SHP77 treated with DMSO at 0.1 percent for 48 hours (cell line): ENCODE measurements around the gene CHST12.

Source experiments
- DNase-seq: peaks from one replicate; lab custom pipeline; 2025; lab: John Stamatoyannopoulos, UW

CHST12 gene

DNA sequence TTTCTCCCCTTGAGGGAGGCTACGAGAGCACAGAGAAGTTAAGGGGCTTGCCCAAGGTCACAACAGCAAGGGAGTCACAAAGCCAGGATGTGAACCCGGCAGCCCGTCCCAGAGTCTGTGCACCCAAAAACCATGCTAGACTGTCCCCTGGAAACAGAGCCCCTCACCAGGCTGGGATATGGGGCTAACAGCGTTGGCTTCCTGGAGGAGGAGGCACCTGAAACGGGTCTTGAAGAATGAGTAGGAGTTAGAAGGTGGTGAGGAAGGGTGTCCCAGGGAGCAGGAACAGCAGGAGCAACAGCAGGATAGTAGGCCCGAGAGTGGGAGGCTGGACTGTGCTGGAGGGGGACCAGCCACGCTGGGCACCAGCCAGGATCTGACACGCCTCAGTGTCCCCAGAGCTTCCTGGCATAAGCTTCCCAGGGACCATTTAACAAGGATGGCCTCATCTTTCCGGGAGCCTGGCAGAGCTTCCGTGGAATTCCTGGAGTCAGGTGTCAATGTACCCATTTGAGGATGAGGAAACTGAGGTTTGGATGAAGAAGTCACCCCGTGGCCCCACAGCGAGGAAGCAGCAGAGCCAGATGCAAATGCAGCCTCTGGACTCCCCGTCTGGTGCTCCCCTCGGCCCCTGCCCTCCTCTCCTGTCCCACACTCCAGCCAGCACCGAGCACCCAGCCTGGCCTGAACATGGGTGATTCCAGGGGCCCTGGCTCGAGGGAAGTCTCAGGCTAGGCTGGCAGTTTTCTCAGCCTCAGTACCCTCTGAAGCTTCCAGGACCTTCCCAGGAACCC lies 76.1 kb downstream of the CHST12 start:
- no peak for DNase-seq

GRCh38 chr7:2480070-2480408 lies 76.6 kb downstream of the CHST12 start:
- no peak for DNase-seq

DNA sequence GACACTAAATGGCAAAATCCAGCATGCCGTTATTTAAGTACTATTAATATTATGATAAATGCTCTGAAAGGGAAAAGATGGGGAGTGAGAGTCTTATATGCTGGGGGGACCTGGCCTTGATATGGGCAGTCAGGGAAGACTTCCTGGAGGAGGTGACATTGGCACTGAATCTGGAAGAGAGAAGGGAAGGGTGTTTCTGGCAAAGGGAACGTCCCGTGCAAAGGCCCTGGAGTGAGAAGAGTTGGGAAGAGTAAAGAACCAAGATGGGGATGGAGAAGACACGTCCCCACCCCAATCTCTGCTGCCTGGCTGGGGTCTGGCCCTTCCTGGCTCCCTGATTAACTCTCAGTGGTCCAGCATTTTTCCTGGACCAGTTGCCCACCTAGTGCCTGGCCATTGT lies 77.8 kb downstream of the CHST12 start:
- no peak for DNase-seq

DNA sequence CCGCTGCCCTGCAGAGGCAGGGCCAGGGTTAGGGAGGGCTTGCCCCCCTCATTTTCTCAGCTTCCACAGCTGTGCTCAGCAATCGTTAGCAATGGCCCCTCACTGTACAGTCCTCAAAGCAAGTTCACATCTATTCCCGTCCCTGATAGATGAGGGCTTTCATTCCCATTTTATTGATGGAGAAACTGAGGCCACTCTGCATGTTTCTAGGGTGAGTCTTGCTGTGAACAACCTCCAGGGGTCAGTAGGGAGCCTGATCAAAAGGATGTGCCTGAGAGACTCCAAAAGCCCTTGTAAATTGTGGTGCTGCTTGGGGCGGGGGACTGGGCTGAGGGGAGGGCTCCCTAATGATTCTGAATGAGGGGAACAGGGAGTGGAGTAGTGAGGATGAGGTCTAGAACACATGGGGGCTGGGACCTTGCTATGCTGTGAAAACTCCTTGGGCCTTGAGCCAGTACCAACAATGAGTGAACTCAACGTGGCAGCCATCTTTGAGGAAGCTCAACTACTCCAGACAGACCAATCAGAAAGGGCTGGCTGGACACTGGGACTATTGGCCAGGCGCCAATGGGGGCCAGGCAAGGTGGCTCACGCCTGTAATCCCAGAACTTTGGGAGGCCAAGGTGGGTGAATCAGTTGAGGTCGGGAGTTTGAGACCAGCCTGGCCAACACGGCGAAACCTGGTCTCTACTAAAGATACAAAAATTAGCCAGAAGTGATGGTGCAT lies 79.5 kb downstream of the CHST12 start:
- DNase-seq: no peak

DNA sequence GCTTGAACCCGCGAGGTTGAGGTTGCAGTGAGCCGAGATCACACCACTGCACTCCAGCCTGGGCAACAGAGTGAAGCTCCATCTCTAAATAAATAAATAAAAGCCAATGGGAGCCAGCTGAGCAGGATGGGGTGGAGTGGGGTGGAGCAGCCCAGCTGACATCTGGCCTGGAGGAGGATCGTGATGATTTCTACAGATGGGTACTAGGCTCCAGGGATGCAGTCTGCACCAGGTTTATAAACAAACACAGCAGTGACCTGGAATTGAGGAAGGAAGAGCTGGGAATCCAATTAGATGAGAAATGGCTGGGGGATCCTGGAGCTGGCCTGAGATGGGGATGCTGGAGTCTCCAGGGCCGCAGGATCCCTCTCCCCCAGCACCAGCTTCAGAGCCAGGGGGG lies 80.1 kb downstream of the CHST12 start:
- peak; percentile 49 for DNase-seq

DNA sequence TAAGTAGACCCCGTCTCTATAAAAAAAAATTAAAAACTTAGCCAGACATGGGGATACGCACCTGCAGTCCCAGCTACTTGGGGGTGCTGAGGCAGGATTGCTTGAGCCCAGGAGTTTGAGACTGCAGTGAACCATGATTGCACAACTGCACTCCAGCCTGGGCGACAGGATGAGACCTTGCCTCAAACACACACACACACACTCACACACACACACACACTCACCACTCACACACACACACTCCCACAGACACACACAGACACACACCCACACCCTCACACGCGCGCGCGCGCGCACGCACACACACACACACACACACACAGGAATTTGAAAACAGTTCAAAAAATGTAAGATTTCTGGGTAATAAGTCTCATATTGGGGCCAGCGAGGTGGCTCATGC lies 81.5 kb downstream of the CHST12 start:
- DNase-seq: no peak

DNA sequence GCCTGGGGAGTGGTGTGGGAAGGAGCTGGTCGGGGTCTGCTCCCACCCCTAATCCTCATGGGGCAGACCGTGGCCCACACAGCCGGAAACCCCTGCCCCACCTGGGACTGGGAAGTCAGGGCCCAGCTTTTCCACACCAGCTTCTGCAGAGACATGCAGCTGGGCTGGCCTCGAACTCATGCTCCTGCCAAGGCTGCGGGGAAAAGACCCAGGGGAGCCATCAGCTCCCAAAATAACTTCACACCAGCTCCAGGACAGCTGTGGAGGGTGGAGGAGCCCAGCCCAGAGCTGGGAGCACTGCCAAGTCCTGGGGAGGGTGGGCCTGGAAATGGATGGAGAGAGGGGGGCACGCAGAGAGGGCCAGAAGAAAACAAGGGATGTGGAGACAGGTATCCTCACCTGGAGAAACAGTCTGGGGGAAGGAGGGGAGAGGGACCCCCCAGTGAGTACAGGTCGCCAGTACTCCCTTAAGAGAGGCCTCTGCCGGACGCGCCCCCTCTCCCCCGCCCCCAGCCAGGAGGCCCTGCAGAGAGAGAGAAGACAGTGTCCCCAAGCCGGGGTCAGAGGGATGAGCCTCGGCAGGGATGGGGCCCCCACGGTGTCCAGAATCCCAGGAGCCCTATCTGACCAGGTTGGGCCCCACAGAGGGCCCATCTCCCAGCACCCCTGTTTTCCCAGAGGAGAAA lies 84.3 kb downstream of the CHST12 start:
- no peak for DNase-seq

- DNase-seq: no peak
Measured at GRCh38 chr7:2488272-2488645, 84.8 kb downstream of the CHST12 start.

- no peak for DNase-seq
Measured at GRCh38 chr7:2488681-2489080, 85.3 kb downstream of the CHST12 start.

DNA sequence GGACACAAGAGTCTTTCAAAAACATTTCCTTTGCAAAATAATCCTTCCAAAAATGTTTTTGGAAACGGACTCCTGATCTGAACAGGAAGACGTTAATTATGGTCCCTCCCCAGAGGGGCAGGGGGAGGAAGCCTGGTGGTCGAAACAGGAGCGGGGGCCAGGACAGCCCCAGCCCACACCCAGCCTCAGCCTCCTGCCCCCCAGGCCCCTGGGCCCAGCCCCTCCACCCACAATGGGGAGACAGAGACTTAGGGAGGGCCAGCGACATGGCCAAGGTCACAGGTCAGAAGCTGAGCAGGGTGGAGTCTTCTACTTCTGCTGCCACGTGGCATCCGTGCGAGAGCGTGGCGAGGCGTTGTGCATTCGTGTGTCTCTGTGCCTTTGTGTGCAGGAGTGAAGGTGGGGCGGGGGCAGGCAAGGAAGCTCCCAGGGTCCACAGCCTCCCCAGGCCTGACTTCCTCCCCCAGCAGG lies 86.8 kb downstream of the CHST12 start:
- DNase-seq: no peak

- no peak for DNase-seq
Measured at GRCh38 chr7:2492038-2492437, 88.6 kb downstream of the CHST12 start.

- DNase-seq: no peak
Measured at GRCh38 chr7:2493205-2494164, 90.1 kb downstream of the CHST12 start.

DNA sequence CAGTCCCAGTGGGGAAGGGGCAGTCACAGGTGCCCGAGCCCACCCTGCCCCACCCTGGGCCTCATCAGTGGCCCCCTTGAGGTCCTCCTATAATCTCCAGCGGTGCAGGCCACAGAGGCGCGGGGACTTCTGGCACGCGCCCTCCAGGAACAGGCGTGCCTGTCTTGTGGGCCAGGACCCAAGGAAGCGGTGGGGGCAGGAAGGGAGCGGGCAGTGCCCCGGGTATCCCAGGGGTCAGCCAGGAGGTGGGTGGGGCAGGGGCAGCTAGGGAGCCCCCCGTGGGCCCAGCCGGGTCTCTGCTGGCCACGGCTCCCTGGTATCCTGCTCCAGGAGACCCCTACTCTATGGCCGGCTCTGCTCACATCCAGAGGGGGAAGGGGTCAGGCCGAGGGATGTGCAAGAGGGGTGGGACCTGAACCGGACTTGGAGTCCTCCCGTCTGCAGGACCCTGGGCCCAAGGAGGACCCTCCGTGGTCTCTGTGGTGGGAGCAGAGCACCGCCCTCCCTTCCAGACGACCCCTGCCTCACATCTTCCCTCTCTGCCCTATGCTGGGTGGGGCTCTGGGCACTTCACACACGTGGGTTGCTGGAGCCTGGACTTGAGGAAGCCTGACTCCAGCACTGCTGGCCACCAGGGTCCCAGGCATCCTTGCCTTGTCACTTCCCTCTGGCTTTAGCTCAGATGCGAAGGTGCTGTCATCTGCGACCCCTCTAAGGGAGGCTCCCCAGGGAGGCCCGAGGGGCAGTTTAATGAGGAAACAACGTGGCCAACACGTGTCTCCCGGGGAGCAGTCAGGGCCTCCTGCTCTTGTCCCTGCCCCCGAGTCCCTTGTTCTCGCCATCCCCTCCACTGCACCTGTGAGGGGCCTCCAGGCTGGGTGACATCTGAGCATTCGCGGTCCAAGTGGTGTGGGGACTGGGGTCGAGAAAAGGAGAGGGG lies 91.0 kb downstream of the CHST12 start:
- no peak for DNase-seq

DNA sequence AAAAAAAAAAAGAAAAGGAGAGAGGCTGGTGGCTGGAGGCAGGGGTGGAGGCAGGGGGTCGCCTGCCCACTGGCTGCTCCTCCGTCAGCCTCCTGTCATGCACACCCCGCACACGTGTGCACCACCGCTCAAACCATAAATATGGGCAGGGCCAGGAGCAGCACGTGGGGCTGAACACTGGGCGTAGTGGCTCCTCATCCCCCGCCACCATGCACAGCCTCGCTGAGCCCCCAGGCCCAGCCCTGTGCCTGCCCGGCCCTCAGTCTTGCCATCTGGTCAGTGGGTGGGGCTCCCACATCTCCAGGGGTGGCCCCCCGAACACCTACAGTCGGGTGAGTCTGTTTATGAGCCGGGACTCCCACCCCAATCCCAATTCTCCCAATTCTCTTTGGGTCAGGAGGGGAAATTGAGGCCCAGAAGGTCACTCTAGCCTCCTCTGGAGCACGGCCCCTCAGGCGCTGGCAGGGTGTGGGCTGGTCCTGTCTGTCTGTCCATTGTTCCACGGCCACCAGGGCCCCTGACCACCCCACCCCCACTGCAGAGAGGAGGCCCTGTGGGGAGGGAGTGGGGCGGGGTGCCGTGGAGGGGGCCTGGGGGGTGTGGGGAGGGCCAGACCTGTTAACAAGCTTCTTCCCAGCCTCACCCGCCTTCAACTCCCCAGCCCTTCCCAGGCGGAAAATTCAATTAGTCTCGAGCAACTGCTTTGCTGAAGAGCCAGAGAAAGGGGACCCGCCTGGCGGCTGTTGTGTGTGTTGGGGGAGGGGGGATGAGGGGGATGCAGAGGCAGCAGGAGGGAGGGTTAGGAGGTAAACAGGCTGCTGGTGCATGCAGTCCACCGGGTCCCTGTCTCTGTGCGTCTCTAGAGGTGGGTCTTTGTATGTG lies 92.2 kb downstream of the CHST12 start:
- DNase-seq: no peak

DNA sequence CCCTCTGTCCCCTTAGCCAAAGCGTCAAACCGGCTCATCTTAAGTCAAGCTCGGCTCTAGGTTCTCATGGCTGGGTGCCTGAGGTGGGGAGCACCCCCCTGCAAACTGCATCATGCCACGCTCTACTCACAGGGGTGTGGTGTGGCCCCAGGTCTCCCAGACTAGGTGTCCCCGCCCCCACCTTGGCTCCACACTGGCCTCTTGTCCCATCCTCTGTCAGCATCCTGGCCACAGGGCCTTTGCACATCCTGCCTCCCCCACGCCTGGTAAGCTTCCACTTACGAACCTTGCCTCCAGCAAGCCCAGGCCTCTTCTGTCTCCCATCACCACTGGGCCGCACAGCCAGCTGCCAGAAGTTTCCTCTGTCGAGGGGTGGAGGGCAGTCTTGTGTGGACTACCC lies 93.0 kb downstream of the CHST12 start:
- DNase-seq: no peak

GRCh38 chr7:2497065-2497464 lies 93.7 kb downstream of the CHST12 start:
- no peak for DNase-seq

DNA sequence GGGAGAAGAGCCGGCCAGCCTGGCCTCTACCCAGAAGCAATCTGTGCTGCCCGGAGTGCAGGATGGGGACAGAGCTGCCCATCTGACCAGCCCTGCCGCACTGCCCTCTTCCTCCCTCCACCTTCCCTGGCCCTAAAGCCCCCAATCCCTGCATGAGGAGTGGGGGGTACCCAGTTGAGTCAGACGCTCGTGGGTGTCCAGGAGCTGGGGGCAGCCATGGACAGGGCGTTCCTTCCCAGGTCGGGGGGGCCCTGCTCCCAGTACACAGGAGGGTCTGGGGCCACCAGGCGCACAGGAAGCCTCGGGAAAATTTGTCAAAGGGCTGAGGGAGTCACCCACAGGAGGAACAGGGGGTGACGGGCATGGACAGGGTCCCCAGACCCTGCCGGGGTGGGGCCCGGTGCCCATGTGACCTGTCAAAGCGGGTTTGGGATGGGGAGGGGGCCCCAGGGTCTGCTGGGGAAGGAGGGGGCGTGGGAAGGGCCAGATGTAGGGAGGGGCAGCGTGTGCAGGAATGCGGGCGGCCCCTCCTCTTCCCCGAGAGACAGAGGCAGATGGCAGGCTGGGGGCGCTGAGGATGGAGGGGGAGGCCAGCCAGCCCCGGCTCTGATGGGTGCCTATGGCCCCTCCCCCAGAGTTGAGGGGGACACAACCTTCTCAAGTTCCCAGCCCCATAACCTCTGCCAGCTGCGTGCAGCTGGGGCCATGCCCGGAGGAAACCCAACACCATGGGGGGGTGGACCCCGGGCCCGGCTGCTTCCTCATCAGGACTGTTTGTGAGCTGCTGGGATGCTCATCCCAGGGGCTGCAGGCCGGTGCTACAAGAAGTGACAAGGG lies 94.3 kb downstream of the CHST12 start:
- no peak for DNase-seq
